GM23338 (cell line): ENCODE results near the gene CYFIP1. TPM values are rescaled to one million over a fixed set of nuclear protein-coding genes. Genes with fewer than 3 reads are reported as not detected.

ENCODE experiments used
- ATAC-seq: fragments of 200-7000 bp; cut with Tn5 transposase; 3 replicates; pipeline ENCODE4 v1.9.1; 2020
- DNase-seq: peaks from one replicate; pipeline ENCODE4 v3.0.0-alpha.2; 2015; ENCODE audit warnings: low spot score
- H2AFZ ChIP-seq: fragments of 200-600 bp; sonication (generic); 2 replicates; pipeline ENCODE4 v1.8.0; 2016; ENCODE audit warnings: antibody characterized with exemption, mild to moderate bottlenecking, moderate library complexity
- H3F3A ChIP-seq: fragments of 200-600 bp; sonication (generic); replicated peaks from 2 replicates; pipeline ENCODE4 v1.8.0; 2017; ENCODE audit warnings: antibody characterized with exemption, mixed run types, low read depth
- H3K27ac ChIP-seq: fragments of 200-600 bp; sonication (generic); 2 replicates; pipeline ENCODE4 v1.6.1; 2016; ENCODE audit warnings: low read depth
- H3K27me3 ChIP-seq: fragments of 200-600 bp; sonication (generic); 2 replicates; pipeline ENCODE4 v1.8.0; 2016; ENCODE audit warnings: mild to moderate bottlenecking, mixed run types, moderate library complexity; ENCODE audit not compliant: insufficient read depth
- H3K36me3 ChIP-seq: fragments of 200-600 bp; sonication (generic); 2 replicates; pipeline ENCODE4 v1.8.0; 2016; ENCODE audit warnings: mild to moderate bottlenecking; ENCODE audit not compliant: insufficient read depth
- H3K4me1 ChIP-seq: fragments of 200-600 bp; sonication (generic); 2 replicates; pipeline ENCODE4 v1.8.0; 2016; ENCODE audit warnings: mild to moderate bottlenecking, moderate library complexity; ENCODE audit not compliant: insufficient read depth
- H3K4me2 ChIP-seq: fragments of 200-600 bp; sonication (generic); 2 replicates; pipeline ENCODE4 v1.7.1; 2017; ENCODE audit warnings: mixed run types
- H3K4me3 ChIP-seq: fragments of 200-600 bp; sonication (generic); 2 replicates; pipeline ENCODE4 v1.6.1; 2016; ENCODE audit warnings: mixed run types
- H3K79me2 ChIP-seq: fragments of 200-600 bp; sonication (generic); replicated peaks from 2 replicates; pipeline ENCODE4 v1.8.0; 2017; ENCODE audit warnings: mild to moderate bottlenecking; ENCODE audit not compliant: insufficient read depth
- H3K9me2 ChIP-seq: fragments of 200-600 bp; sonication (generic); 2 replicates; pipeline ENCODE4 v1.8.0; 2017; ENCODE audit not compliant: insufficient read depth
- H4K20me1 ChIP-seq: fragments of 200-600 bp; sonication (generic); replicated peaks from 2 replicates; pipeline ENCODE4 v1.8.0; 2017; ENCODE audit warnings: mild to moderate bottlenecking; ENCODE audit not compliant: insufficient read depth
- H3K27ac Mint-ChIP-seq: 2 replicates; pipeline ENCODE4 v1.8.0; 2020; ENCODE audit warnings: inconsistent platforms, mild to moderate bottlenecking, moderate library complexity, mixed read lengths
- H3K27me3 Mint-ChIP-seq: 3 replicates; pipeline ENCODE4 v1.8.0; 2022; ENCODE audit warnings: low read depth, mild to moderate bottlenecking, moderate library complexity, mixed read lengths, inconsistent platforms; ENCODE audit not compliant: insufficient read depth, poor library complexity
- H3K36me3 Mint-ChIP-seq: 3 replicates; pipeline ENCODE4 v1.8.0; 2021; ENCODE audit warnings: low read depth, mild to moderate bottlenecking, inconsistent platforms, moderate library complexity, mixed read lengths
- H3K4me1 Mint-ChIP-seq: 3 replicates; pipeline ENCODE4 v1.8.0; 2020; ENCODE audit warnings: mild to moderate bottlenecking, inconsistent platforms, mixed read lengths
- H3K4me3 Mint-ChIP-seq: 3 replicates; pipeline ENCODE4 v1.8.0; 2021; ENCODE audit warnings: moderate library complexity, mild to moderate bottlenecking, inconsistent platforms, mixed read lengths
- H3K9me3 Mint-ChIP-seq: 3 replicates; pipeline ENCODE4 v1.8.0; 2020; ENCODE audit warnings: moderate library complexity, mild to moderate bottlenecking, inconsistent platforms, mixed read lengths
- CREB1 ChIP-seq: fragments of 250-450 bp; sonication (Bioruptor Pico); IDR thresholded peaks from 2 replicates; pipeline ENCODE4 v1.5.0; 2020; ENCODE audit warnings: low read depth, mild to moderate bottlenecking, moderate library complexity
- EZH2 ChIP-seq: fragments of 200-600 bp; sonication (generic); IDR thresholded peaks from one replicate; pipeline ENCODE4 v1.8.0; 2017; ENCODE audit warnings: antibody characterized with exemption, mild to moderate bottlenecking, low read depth; ENCODE audit not compliant: unreplicated experiment
- EZH2phosphoT487 ChIP-seq: fragments of 200-600 bp; sonication (generic); IDR thresholded peaks from one replicate; pipeline ENCODE4 v1.8.1; 2018; ENCODE audit warnings: antibody characterized with exemption; ENCODE audit not compliant: unreplicated experiment
- JUNB ChIP-seq: IDR thresholded peaks from one replicate; pipeline ENCODE4 v1.6.1; 2016; ENCODE audit warnings: antibody characterized with exemption; ENCODE audit not compliant: unreplicated experiment
- NANOG ChIP-seq: IDR thresholded peaks from 2 replicates; pipeline ENCODE4 v1.6.1; 2016; ENCODE audit warnings: antibody characterized with exemption, borderline replicate concordance
- POLR2AphosphoS5 ChIP-seq: IDR thresholded peaks from 2 replicates; pipeline ENCODE4 v1.6.1; 2016; ENCODE audit warnings: antibody characterized with exemption, low read depth
- STAT1 ChIP-seq: IDR thresholded peaks from one replicate; pipeline ENCODE4 v1.6.1; 2016; ENCODE audit warnings: antibody characterized with exemption; ENCODE audit not compliant: unreplicated experiment
- ZNF114 ChIP-seq: fragments of 250-450 bp; sonication (Bioruptor Pico); IDR thresholded peaks from 2 replicates; pipeline ENCODE4 v1.5.0; 2020; ENCODE audit warnings: mild to moderate bottlenecking, moderate library complexity
- ZNF331 ChIP-seq: fragments of 250-450 bp; sonication (Bioruptor Pico); IDR thresholded peaks from 2 replicates; pipeline ENCODE4 v1.5.0; 2020; ENCODE audit warnings: low read depth, mild to moderate bottlenecking, moderate library complexity
- polyA plus RNA-seq: library from polyadenylated mRNA; unstranded; fragments of >200 nt; fragmentation: Nextera tagmentation; extraction: Ambion mirVana; gene quantifications from 2 replicates; pipeline ENCODE4 v1.2.1, GENCODE V29; 2016
- total RNA-seq: library from RNA; depleted of rRNA; stranded (reverse); fragments of >200 nt; shearing (Covaris generic); gene quantifications from 2 replicates; pipeline ENCODE4 v1.2.3, GENCODE V29; 2014
- TF ChIP-seq, protein P1 (sequence below), 2 experiments: fragments of 200-600 bp in 1 of 2; sonication (generic) in 1 of 2; conservative IDR thresholded peaks; 2 replicates each; pipeline versions ENCODE4 v1.5.1 to v1.6.1; 2016 to 2017; ENCODE audit warnings: antibody characterized with exemption in 2 of 2, low read depth in 2 of 2, mild to moderate bottlenecking in 2 of 2, moderate library complexity in 1 of 2
- TF ChIP-seq, protein P2 (sequence below): IDR thresholded peaks from 2 replicates; pipeline ENCODE4 v1.6.1; 2016; ENCODE audit warnings: antibody characterized with exemption
- TF ChIP-seq, protein P3 (sequence below): fragments of 250-450 bp; sonication (Bioruptor Pico); IDR thresholded peaks from 2 replicates; pipeline ENCODE4 v1.5.0; 2020; ENCODE audit warnings: mild to moderate bottlenecking, moderate library complexity
- TF ChIP-seq, protein P4 (sequence below): IDR thresholded peaks from one replicate; pipeline ENCODE4 v1.6.1; 2018; ENCODE audit warnings: antibody characterized with exemption; ENCODE audit not compliant: unreplicated experiment

Gene CYFIP1
- total and polyA plus RNA-seq, 2 experiments from 2014 or later = 20.0 to 73.9 TPM

DNA sequence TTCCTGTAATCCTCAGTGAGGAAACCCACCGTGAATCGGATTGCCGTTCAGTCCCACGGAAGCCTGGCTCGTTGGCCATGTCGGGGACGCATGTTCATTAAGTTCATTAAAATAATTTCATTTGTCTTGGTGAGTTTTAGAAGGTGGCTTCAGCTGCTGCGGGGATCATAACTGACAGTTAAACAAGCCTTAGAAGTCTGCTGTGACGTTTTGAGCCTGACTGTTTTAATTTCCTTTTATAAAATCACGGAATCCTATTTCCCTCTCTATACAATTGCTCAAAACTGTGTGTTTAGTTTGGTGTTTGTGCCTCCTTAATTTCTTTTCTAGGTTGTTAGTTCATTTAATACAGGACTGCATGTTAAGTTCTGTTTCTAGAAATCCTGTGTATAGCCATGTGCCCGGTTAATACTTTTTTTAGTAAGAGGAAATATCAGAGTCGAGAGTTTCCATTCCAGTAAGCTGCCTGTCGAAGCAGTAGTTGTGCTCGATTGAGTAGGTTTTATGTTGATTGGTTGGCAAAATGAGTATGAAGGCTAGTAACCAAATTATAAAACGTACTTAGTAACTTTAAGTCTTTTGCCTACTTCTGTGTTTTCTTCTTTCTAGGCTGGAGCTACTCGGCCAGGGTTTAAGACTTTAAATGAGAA is 141.0 kb downstream of the CYFIP1 start:
- Histone ChIP-seq H3K27me3 (no peaks in the 10 kb centered on the region), H3K4me2 (peak overlapping the region; percentile 92), H3K9me2 (no peaks in the 10 kb centered on the region), H3F3A (peaks cover 11% of the 10 kb centered on the region; the same call in 1 of the 2 replicates), H4K20me1 (peaks cover 25% of the 10 kb centered on the region), H2AFZ (peak overlapping the region; percentile 67; the same call in 1 of the 2 replicates), H3K36me3 (no peaks in the 10 kb centered on the region; the same call in 1 of the 2 replicates), H3K27ac (peak overlapping the region; percentile 93), H3K79me2 (peaks cover 55% of the 10 kb centered on the region), H3K4me1 (peaks cover 13% of the 10 kb centered on the region), H3K4me3 (peak overlapping the region; percentile 94)
- Mint-ChIP-seq H3K4me1 (peaks cover 37% of the 10 kb centered on the region), H3K36me3 (peaks cover 30% of the 10 kb centered on the region), H3K4me3 (peak overlapping the region; percentile 90), H3K9me3 (peaks cover 7% of the 10 kb centered on the region; the same call in 1 of the 3 replicates), H3K27ac (peak overlapping the region; percentile 95), H3K27me3 (peaks cover 11% of the 10 kb centered on the region)
- ATAC-seq = no peak
- DNase-seq = no peak
- TF ChIP-seq EZH2 = no peak
- no peak for TF ChIP-seq EZH2phosphoT487
- TF ChIP-seq STAT1 = no peak
- no peak for TF ChIP-seq CREB1 (CRISPR knock-in tag)
- TF ChIP-seq, protein P1, sequence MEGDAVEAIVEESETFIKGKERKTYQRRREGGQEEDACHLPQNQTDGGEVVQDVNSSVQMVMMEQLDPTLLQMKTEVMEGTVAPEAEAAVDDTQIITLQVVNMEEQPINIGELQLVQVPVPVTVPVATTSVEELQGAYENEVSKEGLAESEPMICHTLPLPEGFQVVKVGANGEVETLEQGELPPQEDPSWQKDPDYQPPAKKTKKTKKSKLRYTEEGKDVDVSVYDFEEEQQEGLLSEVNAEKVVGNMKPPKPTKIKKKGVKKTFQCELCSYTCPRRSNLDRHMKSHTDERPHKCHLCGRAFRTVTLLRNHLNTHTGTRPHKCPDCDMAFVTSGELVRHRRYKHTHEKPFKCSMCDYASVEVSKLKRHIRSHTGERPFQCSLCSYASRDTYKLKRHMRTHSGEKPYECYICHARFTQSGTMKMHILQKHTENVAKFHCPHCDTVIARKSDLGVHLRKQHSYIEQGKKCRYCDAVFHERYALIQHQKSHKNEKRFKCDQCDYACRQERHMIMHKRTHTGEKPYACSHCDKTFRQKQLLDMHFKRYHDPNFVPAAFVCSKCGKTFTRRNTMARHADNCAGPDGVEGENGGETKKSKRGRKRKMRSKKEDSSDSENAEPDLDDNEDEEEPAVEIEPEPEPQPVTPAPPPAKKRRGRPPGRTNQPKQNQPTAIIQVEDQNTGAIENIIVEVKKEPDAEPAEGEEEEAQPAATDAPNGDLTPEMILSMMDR (conservative IDR thresholded peaks at IDR 0.05; ENCODE audit: low read depth in 2 of 2) = no peak
- TF ChIP-seq, protein P2, sequence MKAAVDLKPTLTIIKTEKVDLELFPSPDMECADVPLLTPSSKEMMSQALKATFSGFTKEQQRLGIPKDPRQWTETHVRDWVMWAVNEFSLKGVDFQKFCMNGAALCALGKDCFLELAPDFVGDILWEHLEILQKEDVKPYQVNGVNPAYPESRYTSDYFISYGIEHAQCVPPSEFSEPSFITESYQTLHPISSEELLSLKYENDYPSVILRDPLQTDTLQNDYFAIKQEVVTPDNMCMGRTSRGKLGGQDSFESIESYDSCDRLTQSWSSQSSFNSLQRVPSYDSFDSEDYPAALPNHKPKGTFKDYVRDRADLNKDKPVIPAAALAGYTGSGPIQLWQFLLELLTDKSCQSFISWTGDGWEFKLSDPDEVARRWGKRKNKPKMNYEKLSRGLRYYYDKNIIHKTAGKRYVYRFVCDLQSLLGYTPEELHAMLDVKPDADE = no peak
- TF ChIP-seq, protein P3, sequence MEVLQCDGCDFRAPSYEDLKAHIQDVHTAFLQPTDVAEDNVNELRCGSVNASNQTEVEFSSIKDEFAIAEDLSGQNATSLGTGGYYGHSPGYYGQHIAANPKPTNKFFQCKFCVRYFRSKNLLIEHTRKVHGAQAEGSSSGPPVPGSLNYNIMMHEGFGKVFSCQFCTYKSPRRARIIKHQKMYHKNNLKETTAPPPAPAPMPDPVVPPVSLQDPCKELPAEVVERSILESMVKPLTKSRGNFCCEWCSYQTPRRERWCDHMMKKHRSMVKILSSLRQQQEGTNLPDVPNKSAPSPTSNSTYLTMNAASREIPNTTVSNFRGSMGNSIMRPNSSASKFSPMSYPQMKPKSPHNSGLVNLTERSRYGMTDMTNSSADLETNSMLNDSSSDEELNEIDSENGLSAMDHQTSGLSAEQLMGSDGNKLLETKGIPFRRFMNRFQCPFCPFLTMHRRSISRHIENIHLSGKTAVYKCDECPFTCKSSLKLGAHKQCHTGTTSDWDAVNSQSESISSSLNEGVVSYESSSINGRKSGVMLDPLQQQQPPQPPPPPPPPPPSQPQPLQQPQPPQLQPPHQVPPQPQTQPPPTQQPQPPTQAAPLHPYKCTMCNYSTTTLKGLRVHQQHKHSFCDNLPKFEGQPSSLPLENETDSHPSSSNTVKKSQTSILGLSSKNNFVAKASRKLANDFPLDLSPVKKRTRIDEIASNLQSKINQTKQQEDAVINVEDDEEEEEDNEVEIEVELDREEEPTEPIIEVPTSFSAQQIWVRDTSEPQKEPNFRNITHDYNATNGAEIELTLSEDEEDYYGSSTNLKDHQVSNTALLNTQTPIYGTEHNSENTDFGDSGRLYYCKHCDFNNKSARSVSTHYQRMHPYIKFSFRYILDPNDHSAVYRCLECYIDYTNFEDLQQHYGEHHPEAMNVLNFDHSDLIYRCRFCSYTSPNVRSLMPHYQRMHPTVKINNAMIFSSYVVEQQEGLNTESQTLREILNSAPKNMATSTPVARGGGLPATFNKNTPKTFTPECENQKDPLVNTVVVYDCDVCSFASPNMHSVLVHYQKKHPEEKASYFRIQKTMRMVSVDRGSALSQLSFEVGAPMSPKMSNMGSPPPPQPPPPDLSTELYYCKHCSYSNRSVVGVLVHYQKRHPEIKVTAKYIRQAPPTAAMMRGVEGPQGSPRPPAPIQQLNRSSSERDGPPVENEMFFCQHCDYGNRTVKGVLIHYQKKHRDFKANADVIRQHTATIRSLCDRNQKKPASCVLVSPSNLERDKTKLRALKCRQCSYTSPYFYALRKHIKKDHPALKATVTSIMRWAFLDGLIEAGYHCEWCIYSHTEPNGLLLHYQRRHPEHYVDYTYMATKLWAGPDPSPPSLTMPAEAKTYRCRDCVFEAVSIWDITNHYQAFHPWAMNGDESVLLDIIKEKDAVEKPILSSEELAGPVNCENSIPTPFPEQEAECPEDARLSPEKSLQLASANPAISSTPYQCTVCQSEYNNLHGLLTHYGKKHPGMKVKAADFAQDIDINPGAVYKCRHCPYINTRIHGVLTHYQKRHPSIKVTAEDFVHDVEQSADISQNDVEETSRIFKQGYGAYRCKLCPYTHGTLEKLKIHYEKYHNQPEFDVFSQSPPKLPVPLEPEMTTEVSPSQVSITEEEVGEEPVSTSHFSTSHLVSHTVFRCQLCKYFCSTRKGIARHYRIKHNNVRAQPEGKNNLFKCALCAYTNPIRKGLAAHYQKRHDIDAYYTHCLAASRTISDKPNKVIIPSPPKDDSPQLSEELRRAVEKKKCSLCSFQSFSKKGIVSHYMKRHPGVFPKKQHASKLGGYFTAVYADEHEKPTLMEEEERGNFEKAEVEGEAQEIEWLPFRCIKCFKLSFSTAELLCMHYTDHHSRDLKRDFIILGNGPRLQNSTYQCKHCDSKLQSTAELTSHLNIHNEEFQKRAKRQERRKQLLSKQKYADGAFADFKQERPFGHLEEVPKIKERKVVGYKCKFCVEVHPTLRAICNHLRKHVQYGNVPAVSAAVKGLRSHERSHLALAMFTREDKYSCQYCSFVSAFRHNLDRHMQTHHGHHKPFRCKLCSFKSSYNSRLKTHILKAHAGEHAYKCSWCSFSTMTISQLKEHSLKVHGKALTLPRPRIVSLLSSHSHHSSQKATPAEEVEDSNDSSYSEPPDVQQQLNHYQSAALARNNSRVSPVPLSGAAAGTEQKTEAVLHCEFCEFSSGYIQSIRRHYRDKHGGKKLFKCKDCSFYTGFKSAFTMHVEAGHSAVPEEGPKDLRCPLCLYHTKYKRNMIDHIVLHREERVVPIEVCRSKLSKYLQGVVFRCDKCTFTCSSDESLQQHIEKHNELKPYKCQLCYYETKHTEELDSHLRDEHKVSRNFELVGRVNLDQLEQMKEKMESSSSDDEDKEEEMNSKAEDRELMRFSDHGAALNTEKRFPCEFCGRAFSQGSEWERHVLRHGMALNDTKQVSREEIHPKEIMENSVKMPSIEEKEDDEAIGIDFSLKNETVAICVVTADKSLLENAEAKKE (CRISPR knock-in tag) = no peak
- no peak for TF ChIP-seq ZNF331 (CRISPR knock-in tag)
- TF ChIP-seq JUNB = no peak
- TF ChIP-seq, protein P4, sequence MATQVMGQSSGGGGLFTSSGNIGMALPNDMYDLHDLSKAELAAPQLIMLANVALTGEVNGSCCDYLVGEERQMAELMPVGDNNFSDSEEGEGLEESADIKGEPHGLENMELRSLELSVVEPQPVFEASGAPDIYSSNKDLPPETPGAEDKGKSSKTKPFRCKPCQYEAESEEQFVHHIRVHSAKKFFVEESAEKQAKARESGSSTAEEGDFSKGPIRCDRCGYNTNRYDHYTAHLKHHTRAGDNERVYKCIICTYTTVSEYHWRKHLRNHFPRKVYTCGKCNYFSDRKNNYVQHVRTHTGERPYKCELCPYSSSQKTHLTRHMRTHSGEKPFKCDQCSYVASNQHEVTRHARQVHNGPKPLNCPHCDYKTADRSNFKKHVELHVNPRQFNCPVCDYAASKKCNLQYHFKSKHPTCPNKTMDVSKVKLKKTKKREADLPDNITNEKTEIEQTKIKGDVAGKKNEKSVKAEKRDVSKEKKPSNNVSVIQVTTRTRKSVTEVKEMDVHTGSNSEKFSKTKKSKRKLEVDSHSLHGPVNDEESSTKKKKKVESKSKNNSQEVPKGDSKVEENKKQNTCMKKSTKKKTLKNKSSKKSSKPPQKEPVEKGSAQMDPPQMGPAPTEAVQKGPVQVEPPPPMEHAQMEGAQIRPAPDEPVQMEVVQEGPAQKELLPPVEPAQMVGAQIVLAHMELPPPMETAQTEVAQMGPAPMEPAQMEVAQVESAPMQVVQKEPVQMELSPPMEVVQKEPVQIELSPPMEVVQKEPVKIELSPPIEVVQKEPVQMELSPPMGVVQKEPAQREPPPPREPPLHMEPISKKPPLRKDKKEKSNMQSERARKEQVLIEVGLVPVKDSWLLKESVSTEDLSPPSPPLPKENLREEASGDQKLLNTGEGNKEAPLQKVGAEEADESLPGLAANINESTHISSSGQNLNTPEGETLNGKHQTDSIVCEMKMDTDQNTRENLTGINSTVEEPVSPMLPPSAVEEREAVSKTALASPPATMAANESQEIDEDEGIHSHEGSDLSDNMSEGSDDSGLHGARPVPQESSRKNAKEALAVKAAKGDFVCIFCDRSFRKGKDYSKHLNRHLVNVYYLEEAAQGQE = no peak
- TF ChIP-seq POLR2AphosphoS5 = no peak
- no peak for TF ChIP-seq ZNF114
- TF ChIP-seq NANOG = no peak
